GM19193 (cell line): Measurements from ENCODE around the gene CD27.

ENCODE experiments used
- POLR2A ChIP-seq: IDR thresholded peaks from 4 replicates; pipeline ENCODE4 v1.6.1; 2011; ENCODE audit not compliant: insufficient read depth, insufficient read length; ENCODE audit errors: extremely low read depth

CD27 gene

GRCh38 chr12:6450869-6451347 lies 6.2 kb downstream of the CD27 start:
- TF ChIP-seq POLR2A = no peak

- TF ChIP-seq POLR2A = peak; percentile 57
Measured at GRCh38 chr12:6451348-6452244, 6.8 kb downstream of the CD27 start, which contains the start of gene TAPBPL. Gene TAPBPL, plus strand, starts transcription at chr12:6452042. Its CDS starts 207 bp downstream, at chr12:6452249.

- no peak for TF ChIP-seq POLR2A
Measured at GRCh38 chr12:6452245-6452943, 7.6 kb downstream of the CD27 start.

GRCh38 chr12:6452944-6453630 lies 8.3 kb downstream of the CD27 start:
- TF ChIP-seq POLR2A = peak; percentile 27

GRCh38 chr12:6457220-6457945 lies 12.6 kb downstream of the CD27 start:
- TF ChIP-seq POLR2A = peak; percentile 25

- no peak for TF ChIP-seq POLR2A
Measured at GRCh38 chr12:6458281-6459003, 13.7 kb downstream of the CD27 start.

GRCh38 chr12:6459004-6459337 lies 14.2 kb downstream of the CD27 start:
- TF ChIP-seq POLR2A = no peak

- TF ChIP-seq POLR2A = no peak
Measured at GRCh38 chr12:6460751-6461371, 16.1 kb downstream of the CD27 start.

GRCh38 chr12:6461401-6462233 lies 16.9 kb downstream of the CD27 start:
- TF ChIP-seq POLR2A = peak; percentile 62

GRCh38 chr12:6462234-6462995 lies 17.7 kb downstream of the CD27 start:
- TF ChIP-seq POLR2A = peak; percentile 16

- no peak for TF ChIP-seq POLR2A
Measured at GRCh38 chr12:6463216-6463615, 18.5 kb downstream of the CD27 start.

- no peak for TF ChIP-seq POLR2A
Measured at GRCh38 chr12:6463858-6464257, 19.1 kb downstream of the CD27 start.

- TF ChIP-seq POLR2A = no peak
Measured at GRCh38 chr12:6464531-6464930, 19.8 kb downstream of the CD27 start.
